H1 (cell line): Measurements from ENCODE around the gene TLE3. TPM values are rescaled to one million over a fixed set of nuclear protein-coding genes. Genes with fewer than 3 reads are reported as not detected.

ENCODE experiments used
- CTCF ChIA-PET: fragments of 300-600 bp; sonication (Branson Sonifier 250); formaldehyde crosslinking; loops from one replicate; lab custom pipeline; 2021; ENCODE audit not compliant: partially characterized antibody; lab: Charles Lee
- POLR2A ChIA-PET: fragments of 300-600 bp; sonication (Branson Sonifier 250); formaldehyde crosslinking; loops from one replicate; lab custom pipeline; 2021; ENCODE audit warnings: inconsistent platforms; ENCODE audit not compliant: partially characterized antibody; lab: Charles Lee
- DNase-seq, 2 experiments: peaks; one replicate each; pipeline versions ENCODE4 v3.0.0 to v3.0.0-alpha.2; 2010 to 2022; ENCODE audit warnings: low spot score in 2 of 2, low read depth in 1 of 2, mixed read lengths in 1 of 2
- FAIRE-seq: peaks from 2 replicates; lab custom pipeline; 2011; peaks lifted over from hg19 to GRCh38; lab: Jason Lieb, UNC
- H2AFZ ChIP-seq: 2 replicates; pipeline ENCODE4 v1.8.1; 2012; ENCODE audit warnings: low read length, inconsistent platforms
- H2AK5ac ChIP-seq: 2 replicates; pipeline ENCODE4 v1.6.1; 2013; ENCODE audit warnings: low read depth, low read length
- H2BK120ac ChIP-seq: replicated peaks from 2 replicates; pipeline ENCODE3; 2013; ENCODE audit warnings: low read depth, low read length, inconsistent platforms
- H2BK12ac ChIP-seq: 2 replicates; pipeline ENCODE4 v1.6.1; 2013; ENCODE audit warnings: low read depth, low read length
- H2BK15ac ChIP-seq: 2 replicates; pipeline ENCODE4 v1.6.1; 2013; ENCODE audit warnings: low read length
- H2BK20ac ChIP-seq: 2 replicates; pipeline ENCODE4 v1.6.1; 2013; ENCODE audit warnings: low read length
- H2BK5ac ChIP-seq: 2 replicates; pipeline ENCODE4 v1.6.1; 2013; ENCODE audit warnings: low read depth, low read length
- H3K14ac ChIP-seq: 2 replicates; pipeline ENCODE4 v1.6.1; 2013; ENCODE audit warnings: inconsistent platforms; ENCODE audit not compliant: insufficient read length
- H3K18ac ChIP-seq: 2 replicates; pipeline ENCODE4 v1.6.1; 2013; ENCODE audit warnings: low read length; ENCODE audit errors: extremely low read depth
- H3K23ac ChIP-seq: 2 replicates; pipeline ENCODE4 v1.6.1; 2013; ENCODE audit warnings: inconsistent platforms; ENCODE audit not compliant: insufficient read length
- H3K23me2 ChIP-seq: 2 replicates; pipeline ENCODE4 v1.6.1; 2013; ENCODE audit warnings: low read depth, low read length
- H3K27ac ChIP-seq: 2 replicates; pipeline ENCODE4 v1.6.1; 2011; ENCODE audit warnings: low read depth, low read length, inconsistent platforms
- H3K27me3 ChIP-seq, 4 experiments: replicated peaks in 1 of 4; 1 replicate in 1 of 4; 2 replicates in 3 of 4; pipeline versions ENCODE4 v1.6.1 to v1.8.1; 2011 to 2013; ENCODE audit warnings: low read length in 3 of 4, mild to moderate bottlenecking in 3 of 4, inconsistent platforms in 2 of 4, mixed read lengths in 2 of 4, moderate library complexity in 1 of 4; ENCODE audit not compliant: control insufficient read depth in 3 of 4, insufficient read depth in 3 of 4; ENCODE audit errors: extremely low read depth in 1 of 4
- H3K36me3 ChIP-seq, 4 experiments: 2 replicates each; pipeline versions ENCODE4 v1.6.1 to v1.8.1; 2011 to 2013; ENCODE audit warnings: mild to moderate bottlenecking in 4 of 4, low read length in 3 of 4, moderate library complexity in 2 of 4, control low read depth in 1 of 4, inconsistent platforms in 1 of 4; ENCODE audit not compliant: insufficient read depth in 4 of 4, control insufficient read depth in 2 of 4
- H3K4ac ChIP-seq: replicated peaks from 2 replicates; pipeline ENCODE3; 2013; ENCODE audit warnings: low read length, low read depth, mixed read lengths, inconsistent platforms; ENCODE audit not compliant: insufficient read length
- H3K4me1 ChIP-seq, 4 experiments: replicated peaks in 1 of 4; 1 replicate in 1 of 4; 2 replicates in 3 of 4; pipeline versions ENCODE4 v1.6.1 to v1.8.1; 2011 to 2013; ENCODE audit warnings: low read length in 3 of 4, inconsistent platforms in 2 of 4, mixed read lengths in 1 of 4; ENCODE audit not compliant: insufficient read depth in 4 of 4, control insufficient read depth in 3 of 4
- H3K4me2 ChIP-seq, 2 experiments: 2 replicates each; pipeline versions ENCODE4 v1.6.1 to v1.8.1; 2011 to 2013; ENCODE audit warnings: low read depth in 2 of 2, low read length in 2 of 2, control low read depth in 1 of 2, inconsistent platforms in 1 of 2, mild to moderate bottlenecking in 1 of 2; ENCODE audit not compliant: insufficient read depth in 1 of 2
- H3K4me3 ChIP-seq, 4 experiments: fragments of 200-600, 300-600 bp in 1 of 4; sonication (generic), shearing (Covaris generic), sonication (Bioruptor Twin) in 1 of 4; 2 replicates each; pipeline versions ENCODE4 v1.5.1 to v1.8.1; 2011 to 2016; ENCODE audit warnings: low read length in 4 of 4, low read depth in 3 of 4, control low read depth in 2 of 4, inconsistent platforms in 2 of 4, mild to moderate bottlenecking in 2 of 4, mixed read lengths in 1 of 4, moderate library complexity in 1 of 4; ENCODE audit not compliant: insufficient read depth in 2 of 4; ENCODE audit errors: extremely low read depth in 1 of 4
- H3K56ac ChIP-seq: replicated peaks from 2 replicates; pipeline ENCODE3; 2013; ENCODE audit warnings: low read depth, mild to moderate bottlenecking, mixed read lengths, low read length, inconsistent platforms; ENCODE audit not compliant: insufficient read length
- H3K79me1 ChIP-seq: 2 replicates; pipeline ENCODE4 v1.6.1; 2013; ENCODE audit warnings: low read depth, low read length, control low read depth
- H3K79me2 ChIP-seq, 2 experiments: 2 replicates each; pipeline versions ENCODE4 v1.6.1 to v1.8.1; 2012 to 2013; ENCODE audit warnings: low read length in 2 of 2, mild to moderate bottlenecking in 2 of 2, inconsistent platforms in 1 of 2; ENCODE audit not compliant: insufficient read depth in 2 of 2, control insufficient read depth in 1 of 2
- H3K9ac ChIP-seq, 4 experiments: replicated peaks in 1 of 4; 1 replicate in 1 of 4; 2 replicates in 3 of 4; pipeline versions ENCODE4 v1.6.1 to v1.8.1; 2011 to 2013; ENCODE audit warnings: low read depth in 3 of 4, low read length in 3 of 4, control low read depth in 2 of 4, mild to moderate bottlenecking in 2 of 4, moderate library complexity in 2 of 4, inconsistent platforms in 1 of 4; ENCODE audit errors: extremely low read depth in 1 of 4
- H3K9me3 ChIP-seq, 2 experiments: 2 replicates each; pipeline versions ENCODE4 v1.6.1 to v1.8.1; 2012 to 2013; ENCODE audit warnings: mild to moderate bottlenecking in 2 of 2, moderate library complexity in 2 of 2, control low read depth in 1 of 2, inconsistent platforms in 1 of 2, low read depth in 1 of 2, low read length in 1 of 2, mixed read lengths in 1 of 2; ENCODE audit not compliant: insufficient read depth in 2 of 2
- H4K20me1 ChIP-seq, 2 experiments: replicated peaks in 1 of 2; 2 replicates each; pipeline versions ENCODE3 to v1.8.1; 2011 to 2013; ENCODE audit warnings: inconsistent platforms in 2 of 2, low read length in 2 of 2, mild to moderate bottlenecking in 1 of 2; ENCODE audit not compliant: insufficient read depth in 2 of 2, control insufficient read depth in 1 of 2
- H4K5ac ChIP-seq: 2 replicates; pipeline ENCODE4 v1.6.1; 2013; ENCODE audit warnings: low read length, low read depth, mixed read lengths, inconsistent platforms; ENCODE audit not compliant: insufficient read length
- H4K8ac ChIP-seq: 2 replicates; pipeline ENCODE4 v1.8.0; 2013; ENCODE audit warnings: mild to moderate bottlenecking, moderate library complexity, low read length, inconsistent platforms; ENCODE audit not compliant: insufficient read depth; ENCODE audit errors: extremely low read depth
- H4K91ac ChIP-seq: replicated peaks from 2 replicates; pipeline ENCODE3; 2013; ENCODE audit warnings: low read length, mixed read lengths, inconsistent platforms; ENCODE audit not compliant: insufficient read length
- BRCA1 ChIP-seq: IDR thresholded peaks from 2 replicates; pipeline ENCODE4 v1.6.1; 2012; ENCODE audit warnings: low read depth, low read length, improper control_type of control experiment
- CBX5 ChIP-seq: fragments of 300-800, 300-1000 bp; sonication (generic); IDR thresholded peaks from 2 replicates; pipeline ENCODE4 v1.7.1; 2016; ENCODE audit warnings: antibody characterized with exemption, low read length, low read depth
- HDAC2 ChIP-seq, 2 experiments: fragments of 300-600 bp in 1 of 2; sonication (generic) in 1 of 2; IDR thresholded peaks; 2 replicates each; pipeline ENCODE4 v1.6.1; 2011 to 2012; ENCODE audit warnings: low read depth in 2 of 2, low read length in 2 of 2, mild to moderate bottlenecking in 2 of 2, moderate library complexity in 2 of 2, borderline replicate concordance in 1 of 2, inconsistent platforms in 1 of 2
- MAFK ChIP-seq: IDR thresholded peaks from 2 replicates; pipeline ENCODE4 v1.6.1; 2012; ENCODE audit warnings: low read depth, mild to moderate bottlenecking, improper control_type of control experiment, low read length
- RXRA ChIP-seq: IDR thresholded peaks from 2 replicates; pipeline ENCODE4 v1.6.1; 2011; ENCODE audit warnings: low read depth, mild to moderate bottlenecking, low read length, moderate library complexity; ENCODE audit not compliant: insufficient read depth
- SUZ12 ChIP-seq: fragments of 200-600 bp; sonication (generic); IDR thresholded peaks from 2 replicates; pipeline ENCODE4 v1.6.1; 2012; ENCODE audit warnings: mild to moderate bottlenecking, inconsistent platforms, low read length, moderate library complexity, mixed read lengths
- WGBS, 2 experiments: shearing (Covaris generic) in 1 of 2; methylation state at CpG; one replicate each; pipeline versions ENCODE4 v1.1.6 to v1.1.7; 2013 to 2015; ENCODE audit warnings: low lambda C conversion rate in 2 of 2, mixed read lengths in 2 of 2, inconsistent platforms in 1 of 2, low coverage in 1 of 2, missing lambda C conversion rate in 1 of 2; ENCODE audit not compliant: insufficient replicate concordance in 2 of 2, insufficient coverage in 1 of 2, insufficient read length in 1 of 2; ENCODE audit errors: extremely low coverage in 1 of 2, missing lambda C conversion rate in 1 of 2; 5-methylcytosine and 5-hydroxymethylcytosine counted together
- polyA plus RNA-seq, 7 experiments: library from polyadenylated mRNA; depleted of rRNA in 3 of 7; stranded (reverse) in 5 of 7; unstranded in 2 of 7; fragments of >200 nt in 5 of 7; fragments of 200-250 nt in 2 of 7; gene quantifications; 1 replicate in 5 of 7; 2 replicates in 1 of 7; 4 replicates in 1 of 7; pipeline versions ENCODE4 v1.2.1 to v1.2.3, GENCODE V29; 2011 to 2013; ENCODE audit warnings: missing spikeins in 2 of 7, mixed read lengths in 2 of 7
- total RNA-seq: library from RNA; stranded (reverse); fragmentation: NEBNext Ultra II Directional; extraction: Animal tissue kit (Norgen Biotek cat#: 25700); gene quantifications from 2 replicates; pipeline ENCODE4 v1.2.1, GENCODE V29; 2021
- TF ChIP-seq, protein P1 (sequence below), 3 experiments: IDR thresholded peaks; 1 replicate in 2 of 3; 2 replicates in 1 of 3; pipeline versions ENCODE4 v1.5.1 to v1.6.1; 2011; ENCODE audit warnings: low read length in 3 of 3, mild to moderate bottlenecking in 3 of 3, inconsistent platforms in 2 of 3, low read depth in 1 of 3, moderate library complexity in 1 of 3; ENCODE audit not compliant: insufficient read depth in 1 of 3; ENCODE audit errors: control extremely low read depth in 1 of 3

TLE3 gene
- total and polyA plus RNA-seq, 2 of the 8 experiments (the other 6 are each of a cell fraction or from before 2014, with no cell fraction given): 25.1 to 61.2 TPM

- H3K23me2 ChIP-seq: no peaks in the 10 kb centered on the region
- ChIA-PET POLR2A (no interaction called here), CTCF (interaction anchor here (1.0 to 1.3 kb wide), 3 partner anchors 8 to 538 kb away, joined by 3 read pairs; no protein-coding TSS in a partner anchor)
- H3K14ac ChIP-seq: no peak overlapping the region
- H3K4ac ChIP-seq: no peak overlapping the region
- no peak overlapping the region for H2BK15ac ChIP-seq
- no peak overlapping the region for H3K4me2 ChIP-seq
- H4K20me1 ChIP-seq: peaks cover 11 to 23% of the 10 kb centered on the region in 2 experiments
- no peaks in the 10 kb centered on the region for H3K79me2 ChIP-seq
- H3K4me1 ChIP-seq: no peaks in the 10 kb centered on the region; a peak in 1 of 7 replicates
- no peak overlapping the region for H3K27ac ChIP-seq
- no peaks in the 10 kb centered on the region for H3K27me3 ChIP-seq
- no peak overlapping the region for H2AFZ ChIP-seq
- no peak overlapping the region; the same call in 1 of the 2 replicates for H4K8ac ChIP-seq
- no peak overlapping the region for H3K18ac ChIP-seq
- H2BK20ac ChIP-seq: no peak overlapping the region
- no peak overlapping the region for H2BK120ac ChIP-seq
- no peak overlapping the region for H3K4me3 ChIP-seq
- H2BK12ac ChIP-seq: no peak overlapping the region
- no peak overlapping the region for H3K9ac ChIP-seq
- FAIRE-seq: no peak
- no peak overlapping the region for H4K91ac ChIP-seq
- no peak overlapping the region for H3K23ac ChIP-seq
- WGBS, 2 experiments: 96% methylated on average over 26 of the region's 26 CpGs; no CpG with 5 or more reads in 1 of the 2 experiments
- H2AK5ac ChIP-seq: no peak overlapping the region
- H3K56ac ChIP-seq: no peak overlapping the region
- H2BK5ac ChIP-seq: no peak overlapping the region; the same call in 1 of the 2 replicates
- H3K9me3 ChIP-seq: no peaks in the 10 kb centered on the region
- peaks cover 4% of the 10 kb centered on the region for H3K79me1 ChIP-seq
- no peak for DNase-seq
- peaks cover 20 to 95% (median 51%) of the 10 kb centered on the region in 4 experiments for H3K36me3 ChIP-seq
- no peak overlapping the region for H4K5ac ChIP-seq
- no peak for TF ChIP-seq SUZ12
- no peak for TF ChIP-seq MAFK
- no peak for TF ChIP-seq HDAC2 (IDR thresholded peaks at IDR 0.05; ENCODE audit: borderline replicate concordance in 1 of 2, low read depth in 2 of 2, low read length in 2 of 2)
- TF ChIP-seq CBX5: no peak
- no peak for TF ChIP-seq BRCA1
- TF ChIP-seq, protein P1, sequence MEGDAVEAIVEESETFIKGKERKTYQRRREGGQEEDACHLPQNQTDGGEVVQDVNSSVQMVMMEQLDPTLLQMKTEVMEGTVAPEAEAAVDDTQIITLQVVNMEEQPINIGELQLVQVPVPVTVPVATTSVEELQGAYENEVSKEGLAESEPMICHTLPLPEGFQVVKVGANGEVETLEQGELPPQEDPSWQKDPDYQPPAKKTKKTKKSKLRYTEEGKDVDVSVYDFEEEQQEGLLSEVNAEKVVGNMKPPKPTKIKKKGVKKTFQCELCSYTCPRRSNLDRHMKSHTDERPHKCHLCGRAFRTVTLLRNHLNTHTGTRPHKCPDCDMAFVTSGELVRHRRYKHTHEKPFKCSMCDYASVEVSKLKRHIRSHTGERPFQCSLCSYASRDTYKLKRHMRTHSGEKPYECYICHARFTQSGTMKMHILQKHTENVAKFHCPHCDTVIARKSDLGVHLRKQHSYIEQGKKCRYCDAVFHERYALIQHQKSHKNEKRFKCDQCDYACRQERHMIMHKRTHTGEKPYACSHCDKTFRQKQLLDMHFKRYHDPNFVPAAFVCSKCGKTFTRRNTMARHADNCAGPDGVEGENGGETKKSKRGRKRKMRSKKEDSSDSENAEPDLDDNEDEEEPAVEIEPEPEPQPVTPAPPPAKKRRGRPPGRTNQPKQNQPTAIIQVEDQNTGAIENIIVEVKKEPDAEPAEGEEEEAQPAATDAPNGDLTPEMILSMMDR (IDR thresholded peaks at IDR 0.05; ENCODE audit: control extremely low read depth in 1 of 3, insufficient read depth in 1 of 3, low read depth in 1 of 3, low read length in 3 of 3): no peak
- no peak for TF ChIP-seq RXRA
- TF ChIP-seq, all 59 proteins: peak for 0
Measured at GRCh38 chr15:70060214-70060992, 37.3 kb downstream of the TLE3 start.
